OCI-LY1 (cell line): ENCODE measurements around the gene PRLR.

Experiments
- EZH2 ChIP-seq: fragments of 200-600 bp; sonication (generic), shearing (Covaris generic); IDR thresholded peaks from 2 replicates; pipeline ENCODE4 v1.8.0; 2017; ENCODE audit warnings: borderline replicate concordance, mixed run types, mild to moderate bottlenecking, antibody characterized with exemption, low read length, moderate library complexity, mixed read lengths
- TF ChIP-seq, protein P1 (sequence below): fragments of 200-600 bp; sonication (generic), shearing (Covaris generic); IDR thresholded peaks from 2 replicates; pipeline ENCODE4 v1.5.1; 2017; ENCODE audit warnings: mild to moderate bottlenecking, antibody characterized with exemption, low read length, moderate library complexity, mixed read lengths

DNA sequence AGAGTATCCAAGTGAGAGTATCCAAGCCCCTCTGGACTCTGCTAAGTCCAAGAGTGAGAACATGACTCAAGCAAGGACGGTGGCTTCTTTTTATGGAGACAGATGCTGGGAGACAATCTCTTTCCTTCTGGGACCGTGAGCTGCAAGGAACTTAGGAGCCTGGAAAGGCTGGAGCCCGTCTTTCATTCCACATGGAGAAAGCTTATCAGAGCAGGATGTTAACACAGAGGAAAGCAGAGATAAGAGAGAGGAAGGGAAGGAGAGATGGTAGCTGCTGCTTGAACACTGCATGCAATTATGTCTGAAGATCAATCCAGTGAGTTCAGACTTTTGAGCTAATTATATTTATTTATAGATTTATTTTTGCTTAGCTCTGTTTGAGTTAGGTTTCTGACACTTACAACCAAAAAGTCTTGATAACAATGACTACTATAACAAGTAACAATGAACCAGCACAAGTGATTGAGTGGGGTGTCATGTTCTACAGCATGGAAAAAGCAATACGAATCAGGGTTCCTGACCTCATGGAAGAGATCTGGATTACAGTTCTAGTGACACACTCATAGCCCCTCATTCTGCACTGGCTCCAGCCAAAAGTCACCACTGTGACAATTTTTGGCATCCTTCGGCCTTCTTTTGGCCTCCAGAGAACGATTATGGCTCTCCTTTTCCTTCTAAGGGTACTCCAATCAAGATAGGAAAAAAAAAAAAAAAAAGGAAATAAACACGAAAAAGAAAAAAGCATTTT lies 71.5 kb downstream of the PRLR start:
- TF ChIP-seq, protein P1, sequence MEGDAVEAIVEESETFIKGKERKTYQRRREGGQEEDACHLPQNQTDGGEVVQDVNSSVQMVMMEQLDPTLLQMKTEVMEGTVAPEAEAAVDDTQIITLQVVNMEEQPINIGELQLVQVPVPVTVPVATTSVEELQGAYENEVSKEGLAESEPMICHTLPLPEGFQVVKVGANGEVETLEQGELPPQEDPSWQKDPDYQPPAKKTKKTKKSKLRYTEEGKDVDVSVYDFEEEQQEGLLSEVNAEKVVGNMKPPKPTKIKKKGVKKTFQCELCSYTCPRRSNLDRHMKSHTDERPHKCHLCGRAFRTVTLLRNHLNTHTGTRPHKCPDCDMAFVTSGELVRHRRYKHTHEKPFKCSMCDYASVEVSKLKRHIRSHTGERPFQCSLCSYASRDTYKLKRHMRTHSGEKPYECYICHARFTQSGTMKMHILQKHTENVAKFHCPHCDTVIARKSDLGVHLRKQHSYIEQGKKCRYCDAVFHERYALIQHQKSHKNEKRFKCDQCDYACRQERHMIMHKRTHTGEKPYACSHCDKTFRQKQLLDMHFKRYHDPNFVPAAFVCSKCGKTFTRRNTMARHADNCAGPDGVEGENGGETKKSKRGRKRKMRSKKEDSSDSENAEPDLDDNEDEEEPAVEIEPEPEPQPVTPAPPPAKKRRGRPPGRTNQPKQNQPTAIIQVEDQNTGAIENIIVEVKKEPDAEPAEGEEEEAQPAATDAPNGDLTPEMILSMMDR, result no peak
- TF ChIP-seq EZH2, result no peak
